DMS153 (cell line): Measurements from ENCODE around the gene PYCR2.
"Not testable (repeated sequence)": the region's sequence is repeated elsewhere in the genome, so short reads cannot be mapped to it uniquely, and the experiment has no call there.

ENCODE experiments used
- DNase-seq: peaks from one replicate; lab custom pipeline; 2025; lab: John Stamatoyannopoulos, UW

The PYCR2 gene

GRCh38 chr1:225942574-225942973 lies 18.5 kb upstream of the PYCR2 start:
- DNase-seq = peak; percentile 66

GRCh38 chr1:225941942-225942222 lies 17.8 kb upstream of the PYCR2 start:
- no peak for DNase-seq

GRCh38 chr1:225941187-225941941 lies 17.3 kb upstream of the PYCR2 start, which contains the start of gene LEFTY2:
LEFTY2 (minus strand) TSS chr1:225941220; CDS start chr1:225941140, 80 bp downstream.
- no peak for DNase-seq

- DNase-seq = no peak
Observed at GRCh38 chr1:225940385-225941151, 16.5 kb upstream of the PYCR2 start.

- DNase-seq = not testable (repeated sequence)
Observed at GRCh38 chr1:225939939-225940310, 15.9 kb upstream of the PYCR2 start.

GRCh38 chr1:225939097-225939938 lies 15.3 kb upstream of the PYCR2 start:
- DNase-seq = not testable (repeated sequence)

- peak; percentile 44 for DNase-seq
Observed at GRCh38 chr1:225937048-225937968, 13.3 kb upstream of the PYCR2 start.

GRCh38 chr1:225936523-225936922 lies 12.5 kb upstream of the PYCR2 start:
- DNase-seq = no peak

- DNase-seq = not testable (repeated sequence)
Observed at GRCh38 chr1:225936086-225936485, 12.0 kb upstream of the PYCR2 start.

- no peak for DNase-seq
Observed at GRCh38 chr1:225934711-225935110, 10.7 kb upstream of the PYCR2 start.

GRCh38 chr1:225933072-225933471 lies 9.0 kb upstream of the PYCR2 start:
- no peak for DNase-seq

- no peak for DNase-seq
Observed at GRCh38 chr1:225931270-225932136, 7.5 kb upstream of the PYCR2 start.

GRCh38 chr1:225930566-225930965 lies 6.5 kb upstream of the PYCR2 start:
- DNase-seq = no peak

GRCh38 chr1:225929462-225929861 lies 5.4 kb upstream of the PYCR2 start:
- DNase-seq = not testable (repeated sequence)

GRCh38 chr1:225928186-225929175 lies 4.4 kb upstream of the PYCR2 start:
- DNase-seq = no peak

- no peak for DNase-seq
Observed at GRCh38 chr1:225926551-225927113, 2.6 kb upstream of the PYCR2 start.

- DNase-seq = no peak
Observed at GRCh38 chr1:225923381-225923691, 714 bp downstream of the PYCR2 start.

GRCh38 chr1:225921734-225922709 lies 2.0 kb downstream of the PYCR2 start:
- peak; percentile 89 for DNase-seq
